Stimulated activated CD4-positive, alpha-beta T cell treated with anti-CD3 and anti-CD28 coated beads, TNF-alpha, amount 100 ng/mL, for 1 hour (primary cell): ENCODE measurements around the gene OR6C65.

Source experiments
- DNase-seq, 3 donors: peaks; one replicate each; pipeline ENCODE4 v3.0.0-alpha.2; 2020; ENCODE audit warnings: low read depth in 3 of 3, low spot score in 1 of 3

The OR6C65 gene

GRCh38 chr12:55445357-55445756 lies 45.0 kb downstream of the OR6C65 start:
- DNase-seq, result no peak

- DNase-seq, result no peak
These were observed 46.0 kb downstream of the OR6C65 start for GRCh38 chr12:55446326-55446725.

GRCh38 chr12:55448825-55449224 lies 48.5 kb downstream of the OR6C65 start:
- no peak for DNase-seq
